COLO668 (cell line): Measurements from ENCODE around the gene SLC26A1.
A peak's percentile ranks its signal among the peaks of the same experiment; 100 is the strongest.
"Not testable (repeated sequence)": the region's sequence is repeated elsewhere in the genome, so short reads cannot be mapped to it uniquely, and the experiment has no call there.

ENCODE experiments used
- DNase-seq: peaks from one replicate; lab custom pipeline; 2025; ENCODE audit not compliant: unreplicated experiment; lab: John Stamatoyannopoulos, UW

Gene SLC26A1

GRCh38 chr4:986428-986878, 6.8 kb downstream of the SLC26A1 start:
- no peak for DNase-seq

GRCh38 chr4:985123-985830, 7.9 kb downstream of the SLC26A1 start:
- peak; percentile 65 for DNase-seq

GRCh38 chr4:984336-985054, 8.7 kb downstream of the SLC26A1 start:
- DNase-seq, result no peak

GRCh38 chr4:982814-983213, 10.4 kb downstream of the SLC26A1 start:
- no peak for DNase-seq

GRCh38 chr4:982291-982690, 10.9 kb downstream of the SLC26A1 start:
- DNase-seq, result no peak

GRCh38 chr4:978957-979701, 14.1 kb downstream of the SLC26A1 start:
- no peak for DNase-seq

GRCh38 chr4:976016-976415, 17.2 kb downstream of the SLC26A1 start:
- DNase-seq, result not testable (repeated sequence)

- no peak for DNase-seq
Observed at GRCh38 chr4:974668-975067, 18.5 kb downstream of the SLC26A1 start.

GRCh38 chr4:973431-974397, 19.5 kb downstream of the SLC26A1 start, which contains the start of gene DGKQ:
DGKQ (minus strand) TSS chr4:973569; CDS start chr4:973482, 87 bp downstream.
- peak; percentile 80 for DNase-seq

GRCh38 chr4:972651-973424, 20.4 kb downstream of the SLC26A1 start:
- DNase-seq, result peak; percentile 49

- DNase-seq, result no peak
Observed at GRCh38 chr4:971666-972500, 21.3 kb downstream of the SLC26A1 start.

- DNase-seq, result no peak
Observed at GRCh38 chr4:970854-971520, 22.2 kb downstream of the SLC26A1 start.

- no peak for DNase-seq
Observed at GRCh38 chr4:970046-970745, 23.0 kb downstream of the SLC26A1 start.

- DNase-seq, result no peak
Observed at GRCh38 chr4:968621-969394, 24.4 kb downstream of the SLC26A1 start.

GRCh38 chr4:968221-968620, 25.0 kb downstream of the SLC26A1 start:
- DNase-seq, result no peak

GRCh38 chr4:967113-968104, 25.8 kb downstream of the SLC26A1 start:
- no peak for DNase-seq
